Uterus (tissue), 2 donors: ENCODE data around the gene MAD2L2.

ENCODE experiments used
- CTCF ChIP-seq, 4 experiments: fragments of 200-600 bp in 2 of 4; fragments of 450-650 bp in 2 of 4; sonication (generic) in 2 of 4; IDR thresholded peaks; one replicate each; pipeline ENCODE4 v1.5.1; 2016 to 2019; ENCODE audit warnings: antibody characterized with exemption in 4 of 4, mild to moderate bottlenecking in 2 of 4, moderate library complexity in 1 of 4
- POLR2A ChIP-seq, 2 donors: fragments of 450-650 bp; IDR thresholded peaks; one replicate each; pipeline ENCODE4 v1.6.1; 2016; ENCODE audit warnings: antibody characterized with exemption in 2 of 2, mild to moderate bottlenecking in 1 of 2, moderate library complexity in 1 of 2

DNA sequence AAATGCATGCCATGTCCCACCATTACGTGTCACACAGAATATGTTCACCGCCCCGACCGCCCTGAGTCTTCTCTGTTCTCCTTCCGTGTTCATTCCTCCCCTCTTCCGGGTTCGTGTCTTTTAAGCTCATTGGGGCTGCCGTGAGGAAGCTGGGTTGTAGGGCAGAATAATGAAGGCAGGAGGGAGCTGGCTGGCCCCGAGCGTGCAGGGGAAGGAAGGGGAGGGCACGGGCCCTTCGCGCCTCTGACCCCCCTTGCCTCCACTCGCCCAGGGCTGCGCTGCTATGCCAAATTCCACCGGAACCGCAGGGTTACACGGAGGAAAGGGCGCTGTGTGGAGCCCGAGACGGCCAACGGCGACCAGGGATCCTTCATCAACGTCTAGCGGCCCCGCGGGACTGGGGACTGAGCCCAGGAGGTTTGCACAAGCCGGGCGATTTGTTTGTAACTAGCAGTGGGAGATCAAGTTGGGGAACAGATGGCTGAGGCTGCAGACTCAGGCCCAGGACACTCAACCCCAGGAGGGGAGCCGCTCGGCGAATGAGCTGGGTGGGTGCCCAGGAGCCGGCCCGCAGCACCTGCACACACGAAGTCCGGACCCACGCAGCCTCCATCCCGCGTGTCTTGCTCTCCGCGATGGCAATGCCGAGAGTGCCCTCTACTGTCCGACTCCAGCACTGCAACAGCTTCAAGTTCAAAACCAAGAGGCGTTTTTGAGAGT is 38.5 kb upstream of the MAD2L2 start:
- TF ChIP-seq CTCF (IDR thresholded peaks at IDR 0.05) (peak; percentile 90 to 95 (median 92)), POLR2A (IDR thresholded peaks at IDR 0.05) (no peak)
